Measurements from ENCODE around the gene DCDC1. TPM values are rescaled to one million over a fixed set of nuclear protein-coding genes. Genes with fewer than 3 reads are reported as not detected.
"Not testable (repeated sequence)": the region's sequence is repeated elsewhere in the genome, so short reads cannot be mapped to it uniquely, and the experiment has no call there.

Gene DCDC1
- total RNA-seq, 1 experiment from 2014 or later: under 0.01 TPM

- no peak for DNase-seq (ENCODE audit: low read depth)
These were observed 40.8 kb downstream of the DCDC1 start for GRCh38 chr11:31328697-31329096.

- no peak for DNase-seq (ENCODE audit: low read depth)
These were observed 42.1 kb downstream of the DCDC1 start for GRCh38 chr11:31327417-31327816.

GRCh38 chr11:31326470-31327148 lies 42.9 kb downstream of the DCDC1 start:
- DNase-seq (ENCODE audit: low read depth): peak; percentile 1

DNA sequence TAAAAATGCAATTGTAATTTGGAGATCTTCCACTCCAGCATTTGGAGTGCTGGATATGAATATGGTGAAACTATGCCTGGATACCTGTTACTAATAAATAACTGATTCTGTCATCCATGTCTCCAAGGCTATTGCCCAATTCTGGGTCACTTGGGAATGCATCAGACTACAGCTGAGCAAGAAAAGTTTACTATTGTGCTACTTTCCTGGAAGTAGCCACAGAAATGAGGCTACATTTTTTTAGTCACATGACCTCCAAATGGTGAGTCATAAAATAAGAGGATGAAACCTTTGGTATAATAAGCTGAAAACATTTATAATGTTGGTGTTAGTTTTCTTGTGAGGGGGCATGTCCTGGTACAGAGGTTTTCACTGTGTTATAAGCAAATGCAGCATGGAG lies 44.4 kb downstream of the DCDC1 start:
- peak; percentile 17 for DNase-seq (ENCODE audit: low read depth)

- no peak for DNase-seq (ENCODE audit: low read depth)
These were observed 46.4 kb downstream of the DCDC1 start for GRCh38 chr11:31323145-31323544.

DNA sequence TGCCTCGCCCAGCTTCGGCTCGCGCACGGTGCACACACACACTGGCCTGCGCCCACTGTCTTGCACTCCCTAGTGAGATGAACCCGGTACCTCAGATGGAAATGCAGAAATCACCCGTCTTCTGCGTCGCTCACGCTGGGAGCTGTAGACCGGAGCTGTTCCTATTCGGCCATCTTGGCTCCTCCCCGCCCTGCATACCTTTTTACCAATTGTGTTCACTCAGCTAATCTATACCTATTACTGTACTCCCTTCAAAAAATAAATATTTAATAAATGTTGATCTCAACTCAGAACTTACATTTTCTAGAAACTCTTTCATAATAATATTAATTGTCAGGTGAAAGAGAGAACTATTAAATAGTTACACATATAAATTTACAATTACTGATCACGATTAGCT lies 48.0 kb downstream of the DCDC1 start:
- DNase-seq (ENCODE audit: low read depth): not testable (repeated sequence)

DNA sequence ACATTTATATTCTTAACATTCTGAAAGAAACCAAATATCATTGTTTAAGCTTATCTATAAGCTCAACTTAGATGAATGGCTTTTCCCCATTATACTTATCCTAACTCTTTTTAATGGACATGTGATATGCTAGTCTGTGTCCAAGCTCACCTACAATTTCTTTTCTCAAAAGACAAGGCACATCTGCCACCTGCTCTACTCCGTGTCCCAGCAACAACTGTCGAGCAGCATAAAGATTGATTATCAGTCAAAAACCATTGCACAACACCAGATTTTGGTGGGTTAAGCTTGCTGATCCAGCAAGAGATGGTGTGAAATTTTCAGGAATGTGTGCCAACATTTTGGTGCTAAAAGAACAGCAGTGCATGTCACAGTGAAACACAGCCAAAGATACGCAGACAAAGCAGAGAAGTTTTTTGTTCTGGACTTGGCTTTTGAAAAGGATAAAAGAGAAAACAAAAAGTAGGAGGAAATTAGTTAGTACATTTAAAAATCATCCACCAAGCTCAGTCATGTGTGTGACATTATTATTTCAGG lies 65.8 kb downstream of the DCDC1 start:
- DNase-seq (ENCODE audit: low read depth): no peak

GRCh38 chr11:31301549-31302510 lies 67.7 kb downstream of the DCDC1 start:
- DNase-seq (ENCODE audit: low read depth): no peak

GRCh38 chr11:31295308-31295707 lies 74.2 kb downstream of the DCDC1 start:
- DNase-seq (ENCODE audit: low read depth): no peak

GRCh38 chr11:31273527-31273926 lies 96.0 kb downstream of the DCDC1 start:
- DNase-seq (ENCODE audit: low read depth): not testable (repeated sequence)

- DNase-seq (ENCODE audit: low read depth): no peak
These were observed 101.8 kb downstream of the DCDC1 start for GRCh38 chr11:31267720-31268119.

- DNase-seq (ENCODE audit: low read depth): no peak
These were observed 104.7 kb downstream of the DCDC1 start for GRCh38 chr11:31264834-31265233.

DNA sequence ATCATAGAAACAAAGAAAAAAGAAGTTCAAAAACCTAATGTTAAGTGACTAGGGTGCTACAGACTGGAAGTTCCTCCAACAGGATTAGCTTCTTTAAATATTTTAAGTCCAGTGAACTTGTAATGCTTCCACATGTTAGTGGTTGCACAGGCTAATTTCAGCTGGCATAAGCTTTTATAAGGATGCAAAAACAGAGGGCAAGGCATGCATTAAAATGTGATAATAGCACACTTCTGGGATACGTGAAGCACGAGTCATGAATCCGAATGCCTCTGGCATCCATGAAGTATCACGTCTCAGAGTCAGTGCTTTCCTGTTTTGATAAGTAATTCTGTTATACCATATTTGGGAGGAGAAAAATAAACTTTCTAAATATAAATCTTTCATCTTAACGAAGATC lies 106.8 kb downstream of the DCDC1 start:
- no peak for DNase-seq (ENCODE audit: low read depth)

DNA sequence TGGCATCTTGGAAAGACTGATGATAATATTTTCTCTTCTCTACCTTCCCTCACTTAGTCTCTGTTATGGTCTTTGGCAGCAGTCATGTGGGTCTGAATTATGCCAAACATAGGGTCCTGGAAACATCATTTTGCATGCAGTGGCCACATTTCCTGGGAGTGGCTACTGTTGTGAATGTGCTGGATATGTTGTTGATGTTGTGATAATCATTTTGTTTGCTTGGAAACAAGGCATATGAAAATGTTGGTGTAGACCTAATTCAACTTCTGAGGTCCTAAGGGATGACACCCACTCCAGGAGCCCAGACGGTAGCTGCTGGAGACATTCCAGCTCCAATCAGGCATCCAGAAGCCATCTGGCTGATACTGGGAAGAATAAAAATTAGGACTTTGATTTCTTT lies 109.7 kb downstream of the DCDC1 start:
- DNase-seq (ENCODE audit: low read depth): no peak

GRCh38 chr11:31254415-31254814 lies 115.1 kb downstream of the DCDC1 start:
- no peak for DNase-seq (ENCODE audit: low read depth)

DNA sequence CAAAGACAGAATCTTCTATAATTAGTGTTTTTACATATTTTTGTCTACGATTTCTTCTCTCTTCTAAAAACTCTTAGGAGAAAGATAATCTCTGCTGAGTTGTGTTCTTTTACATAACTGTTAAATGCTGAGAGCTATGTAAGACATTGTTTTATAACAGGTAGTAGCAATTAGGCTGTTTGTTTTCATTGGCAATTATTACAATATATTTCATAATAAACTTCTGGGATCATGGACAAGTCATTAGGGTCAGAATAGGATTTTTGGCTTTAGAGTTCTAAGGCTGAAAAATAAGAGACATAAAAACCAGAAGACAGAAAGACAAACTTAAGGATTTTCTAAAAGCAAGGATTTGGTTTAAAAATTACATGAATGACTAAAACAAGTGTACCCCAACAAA lies 120.8 kb downstream of the DCDC1 start:
- no peak for DNase-seq (ENCODE audit: low read depth)

GRCh38 chr11:31247321-31247720 lies 122.2 kb downstream of the DCDC1 start:
- no peak for DNase-seq (ENCODE audit: low read depth)

DNA sequence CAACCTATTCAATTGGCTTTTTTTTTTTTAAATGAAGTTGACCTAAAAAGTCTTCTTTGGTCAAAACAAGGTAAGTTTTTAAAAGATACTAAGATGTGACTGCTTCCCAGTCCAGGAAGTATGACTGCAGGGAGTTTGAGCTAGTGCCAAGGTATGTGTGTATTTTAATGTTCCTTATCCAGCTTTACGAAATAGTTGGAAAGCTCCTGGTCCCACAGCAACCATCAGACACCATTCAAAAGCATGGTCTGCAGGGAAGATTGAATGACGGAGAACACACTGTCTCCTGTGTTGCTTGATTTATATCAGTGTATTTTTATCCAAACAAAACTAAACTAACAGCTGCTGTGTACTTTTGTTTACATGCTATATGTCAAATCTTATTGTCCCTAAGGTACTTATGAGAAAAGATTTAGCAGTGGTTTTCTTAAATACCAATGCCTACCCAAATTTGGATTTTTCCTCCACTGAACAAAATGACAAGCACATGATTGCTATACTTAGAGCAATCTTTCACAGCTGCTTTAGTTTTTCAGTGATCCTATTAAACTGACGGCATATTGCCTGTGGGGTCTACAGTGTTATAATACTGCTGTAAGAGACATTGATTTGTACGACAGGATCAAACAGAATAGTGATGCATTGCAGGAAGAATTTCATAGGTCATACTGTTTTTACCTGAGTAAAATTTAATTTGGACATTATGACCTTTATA lies 122.9 kb downstream of the DCDC1 start:
- no peak for DNase-seq (ENCODE audit: low read depth)

- no peak for DNase-seq (ENCODE audit: low read depth)
These were observed 125.8 kb downstream of the DCDC1 start for GRCh38 chr11:31243706-31244105.

DNA sequence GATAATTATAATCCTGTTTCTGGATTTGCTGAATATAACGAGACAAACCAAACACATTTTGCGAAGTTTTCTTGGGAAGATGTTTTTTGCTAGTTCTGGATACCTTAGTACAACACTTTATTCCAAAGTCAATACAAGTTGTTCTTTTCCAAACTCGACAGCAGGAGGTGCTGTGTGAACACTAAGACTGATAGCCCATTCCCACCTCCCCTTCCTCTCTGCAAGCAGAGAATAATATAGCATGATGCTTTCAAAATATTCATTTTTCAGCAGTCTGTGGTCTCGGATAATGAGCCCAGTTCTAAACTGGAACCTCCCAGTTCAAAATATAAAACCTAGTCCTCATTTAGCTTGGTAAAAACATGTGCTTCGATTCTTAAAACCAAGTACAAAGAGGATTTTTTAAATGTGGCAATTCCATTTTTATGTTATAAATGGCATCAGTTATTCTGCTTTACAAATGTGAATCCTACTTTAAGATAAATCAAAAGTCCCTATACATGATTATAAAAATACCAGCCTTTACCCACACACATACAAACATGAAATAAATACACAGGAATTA lies 129.1 kb downstream of the DCDC1 start:
- DNase-seq (ENCODE audit: low read depth): peak; percentile 34
